Activated naive CD4-positive, alpha-beta T cell treated with anti-CD3 and anti-CD28 coated beads for 36 hours (primary cell): ENCODE measurements around the gene DMBX1. TPM values are rescaled to one million over a fixed set of nuclear protein-coding genes. Genes with fewer than 3 reads are reported as not detected.
A peak's percentile ranks its signal among the peaks of the same experiment; 100 is the strongest.

Experiments used
- CTCF ChIA-PET: fragments of 350-600 bp; sonication (Branson Sonifier 250); formaldehyde crosslinking; loops from one replicate; lab custom pipeline; 2021; ENCODE audit warnings: antibody characterized with exemption; lab: Charles Lee
- DNase-seq: peaks from one replicate; pipeline ENCODE4 v3.0.0-alpha.2; 2020
- H3K27ac Mint-ChIP-seq: one replicate; pipeline ENCODE4 v1.8.0; 2021; ENCODE audit warnings: mild to moderate bottlenecking, mixed read lengths
- H3K27me3 Mint-ChIP-seq: one replicate; pipeline ENCODE4 v1.8.0; 2021; ENCODE audit warnings: low read depth, mixed read lengths
- H3K36me3 Mint-ChIP-seq: one replicate; pipeline ENCODE4 v1.8.0; 2021; ENCODE audit warnings: low read depth, mixed read lengths
- H3K4me1 Mint-ChIP-seq: one replicate; pipeline ENCODE4 v1.8.0; 2021; ENCODE audit warnings: low read depth, mixed read lengths
- H3K4me3 Mint-ChIP-seq: one replicate; pipeline ENCODE4 v1.8.0; 2021; ENCODE audit warnings: mild to moderate bottlenecking, moderate library complexity, mixed read lengths
- H3K9me3 Mint-ChIP-seq: one replicate; pipeline ENCODE4 v1.8.0; 2021; ENCODE audit warnings: mixed read lengths
- intact Hi-C: fragments of 100-400 bp; cut with micrococcal nuclease; formaldehyde crosslinking; loops from one replicate; pipeline ENCODE4 v1.15.1; 2023
- total RNA-seq, 2 experiments: library from RNA; stranded (reverse); gene quantifications; one replicate each; pipeline ENCODE4 v1.2.3, GENCODE V29; 2021

The DMBX1 gene
- total RNA-seq, 2 experiments from 2014 or later: not detected

DNA sequence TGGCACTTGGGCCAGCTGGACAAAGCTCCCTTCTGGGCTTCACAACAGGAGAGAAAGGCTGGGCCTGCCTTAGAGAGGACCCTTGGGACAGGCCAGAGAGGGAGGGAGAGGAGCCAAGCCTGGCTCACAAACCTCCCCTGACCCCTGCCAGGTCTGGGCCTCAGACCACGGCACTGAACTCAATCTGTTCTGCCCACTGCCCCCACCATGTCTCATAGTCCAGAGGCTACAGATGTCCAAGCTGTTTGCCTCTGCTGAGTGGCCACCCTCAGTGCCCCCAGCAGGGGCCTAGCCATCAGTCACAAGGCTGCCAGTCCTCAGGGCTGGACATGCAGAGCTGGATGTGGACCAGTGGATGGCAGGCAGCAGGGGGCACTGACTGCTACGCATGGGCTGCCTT is 13.0 kb upstream of the DMBX1 start:
- Mint-ChIP-seq H3K4me1 (no peaks in the 10 kb centered on the region), H3K9me3 (no peaks in the 10 kb centered on the region), H3K27ac (no peak overlapping the region), H3K27me3 (peaks cover 24% of the 10 kb centered on the region), H3K4me3 (no peak overlapping the region), H3K36me3 (no peaks in the 10 kb centered on the region)
- DNase-seq: no peak
- CTCF ChIA-PET: interaction anchor here (1.1 to 8.4 kb wide), 9 partner anchors 11 to 59 kb away, joined by 3 to 98 read pairs (median 5); a partner anchor contains a TSS
- intact Hi-C loops: loop anchor here (1.0 kb wide), 6 partner anchors 29 to 249 kb away; no protein-coding TSS in a partner anchor

DNA sequence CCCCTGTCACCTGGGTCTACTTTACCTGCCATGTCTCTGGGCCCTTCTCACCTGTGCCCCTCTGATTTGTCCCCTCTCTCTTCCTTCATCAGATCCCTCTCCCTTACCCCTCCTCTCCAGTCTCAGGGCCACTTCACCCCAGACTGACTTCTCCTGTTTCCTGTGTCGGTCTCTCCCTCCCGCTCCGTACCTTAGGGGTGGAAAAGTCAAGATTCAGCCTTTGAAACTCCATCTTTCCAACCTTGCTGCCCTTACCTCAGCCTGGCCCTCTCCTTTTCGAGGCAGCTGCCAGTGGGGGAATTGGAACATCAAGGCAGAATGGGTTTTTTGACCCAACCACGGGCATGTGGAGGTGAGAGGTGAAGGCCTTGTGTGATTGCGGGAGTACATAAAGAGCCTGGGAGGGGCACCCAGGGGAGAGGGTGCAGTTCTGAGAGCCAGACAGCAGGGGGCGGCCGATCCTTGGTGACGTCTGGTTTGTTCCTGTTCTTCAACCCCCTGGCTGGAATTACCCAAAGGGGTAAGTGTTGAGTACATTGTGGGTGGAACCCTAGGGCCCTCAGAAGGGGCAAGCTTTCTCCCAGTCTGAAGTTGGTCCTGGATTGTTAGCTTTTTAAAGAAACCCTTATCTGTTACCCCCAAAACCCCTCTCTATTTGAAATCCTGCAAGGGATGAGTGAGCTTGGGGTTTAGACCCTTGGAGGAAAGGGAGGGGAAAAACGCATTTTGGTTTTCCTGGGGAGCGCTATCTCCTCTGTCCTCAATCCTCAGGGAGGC is 12.3 kb upstream of the DMBX1 start:
- Mint-ChIP-seq H3K9me3 (no peaks in the 10 kb centered on the region), H3K36me3 (no peaks in the 10 kb centered on the region), H3K27me3 (peaks cover 24% of the 10 kb centered on the region), H3K27ac (no peak overlapping the region), H3K4me3 (no peak overlapping the region), H3K4me1 (no peaks in the 10 kb centered on the region)
- intact Hi-C loops: loop anchor here (1.0 kb wide), 6 partner anchors 30 to 248 kb away; no protein-coding TSS in a partner anchor
- DNase-seq: peak; percentile 88
- CTCF ChIA-PET: interaction anchor here (0.7 to 8.4 kb wide), 16 partner anchors 8 to 68 kb away, joined by 3 to 98 read pairs (median 5); a partner anchor contains a TSS

DNA sequence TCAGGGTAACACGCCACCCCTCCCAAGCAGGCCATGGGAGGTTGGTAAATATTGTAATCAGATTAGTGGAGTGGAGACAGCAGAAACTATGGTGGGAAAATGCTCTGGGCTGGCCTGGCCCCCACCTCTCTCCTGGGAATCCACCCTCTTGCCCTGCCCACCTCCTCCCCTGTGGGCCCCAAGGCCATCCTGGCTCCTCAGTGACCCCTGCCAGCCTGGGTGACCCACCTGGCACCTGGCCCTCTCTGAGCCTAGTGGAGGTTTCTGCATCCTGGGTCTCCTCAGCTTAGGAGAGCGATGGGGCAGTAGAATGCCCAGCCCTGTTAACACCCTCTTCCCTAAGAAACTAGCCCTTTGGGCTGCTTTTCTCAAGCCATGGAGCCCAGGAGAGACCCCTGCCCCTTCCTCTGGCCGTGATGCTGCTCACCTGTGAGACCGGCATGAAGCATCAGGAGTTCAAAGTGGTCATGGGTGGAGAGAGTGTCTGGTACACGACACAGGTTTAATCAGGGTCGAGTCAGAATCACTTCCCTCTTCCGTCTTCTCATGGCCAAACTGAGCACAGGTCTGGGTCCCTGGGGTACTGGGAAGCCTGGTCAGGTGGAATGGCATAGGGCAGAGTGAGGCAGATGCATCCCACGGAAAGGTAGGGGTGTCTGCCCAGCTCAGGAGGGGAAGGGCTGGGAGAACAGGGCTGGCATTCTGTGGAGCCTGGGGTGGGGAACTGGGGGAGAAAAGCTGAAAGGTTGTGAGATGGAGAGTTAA is 10.7 kb upstream of the DMBX1 start:
- Mint-ChIP-seq H3K4me1 (no peaks in the 10 kb centered on the region), H3K9me3 (no peaks in the 10 kb centered on the region), H3K27me3 (peaks cover 31% of the 10 kb centered on the region), H3K4me3 (no peak overlapping the region), H3K36me3 (no peaks in the 10 kb centered on the region), H3K27ac (no peak overlapping the region)
- DNase-seq: no peak
- intact Hi-C loops: loop anchor here (2.0 kb wide), 1 partner anchor 72 kb away; no protein-coding TSS in a partner anchor
- CTCF ChIA-PET: interaction anchor here (1.2 to 8.4 kb wide), 6 partner anchors 16 to 54 kb away, joined by 5 to 98 read pairs (median 6); no protein-coding TSS in a partner anchor

DNA sequence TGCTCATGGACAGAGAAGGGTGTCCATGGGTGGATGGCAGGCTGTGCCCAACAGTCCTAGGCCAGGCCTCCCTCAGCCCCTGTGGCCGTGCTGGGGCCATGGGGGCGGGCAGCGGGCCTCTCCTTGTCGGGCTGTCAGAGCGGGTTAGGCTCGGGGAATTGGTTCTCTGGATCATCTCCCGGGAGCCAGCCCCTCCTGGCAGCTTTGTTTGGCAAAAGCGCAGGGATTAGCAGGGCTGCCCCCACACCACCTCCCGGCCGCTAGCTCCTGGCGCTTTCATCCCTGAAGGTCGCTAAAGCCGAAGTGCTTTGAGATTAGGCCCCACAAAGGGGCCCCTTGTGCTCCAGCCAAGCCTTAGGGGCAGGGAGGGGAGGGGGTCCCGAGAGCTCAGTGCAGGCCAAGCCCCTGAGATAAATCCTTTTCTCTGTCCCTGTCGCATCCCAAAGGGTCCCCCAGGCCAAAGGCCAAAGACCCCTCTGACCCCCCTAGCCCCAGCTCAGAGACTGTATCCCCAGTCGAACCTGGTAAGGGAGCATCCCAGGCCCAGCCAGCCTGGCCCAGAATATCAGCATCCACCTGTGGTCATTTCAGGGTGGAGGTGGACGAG is 9.8 kb upstream of the DMBX1 start:
- Mint-ChIP-seq H3K27me3 (peaks cover 33% of the 10 kb centered on the region), H3K4me1 (no peaks in the 10 kb centered on the region), H3K9me3 (no peaks in the 10 kb centered on the region), H3K4me3 (no peak overlapping the region), H3K27ac (no peak overlapping the region), H3K36me3 (no peaks in the 10 kb centered on the region)
- CTCF ChIA-PET: interaction anchor here (0.7 to 8.4 kb wide), 6 partner anchors 10 to 55 kb away, joined by 3 to 98 read pairs (median 4); a partner anchor contains a TSS
- intact Hi-C loops: loop anchor here (2.0 kb wide), 1 partner anchor 73 kb away; no protein-coding TSS in a partner anchor
- no peak for DNase-seq

DNA sequence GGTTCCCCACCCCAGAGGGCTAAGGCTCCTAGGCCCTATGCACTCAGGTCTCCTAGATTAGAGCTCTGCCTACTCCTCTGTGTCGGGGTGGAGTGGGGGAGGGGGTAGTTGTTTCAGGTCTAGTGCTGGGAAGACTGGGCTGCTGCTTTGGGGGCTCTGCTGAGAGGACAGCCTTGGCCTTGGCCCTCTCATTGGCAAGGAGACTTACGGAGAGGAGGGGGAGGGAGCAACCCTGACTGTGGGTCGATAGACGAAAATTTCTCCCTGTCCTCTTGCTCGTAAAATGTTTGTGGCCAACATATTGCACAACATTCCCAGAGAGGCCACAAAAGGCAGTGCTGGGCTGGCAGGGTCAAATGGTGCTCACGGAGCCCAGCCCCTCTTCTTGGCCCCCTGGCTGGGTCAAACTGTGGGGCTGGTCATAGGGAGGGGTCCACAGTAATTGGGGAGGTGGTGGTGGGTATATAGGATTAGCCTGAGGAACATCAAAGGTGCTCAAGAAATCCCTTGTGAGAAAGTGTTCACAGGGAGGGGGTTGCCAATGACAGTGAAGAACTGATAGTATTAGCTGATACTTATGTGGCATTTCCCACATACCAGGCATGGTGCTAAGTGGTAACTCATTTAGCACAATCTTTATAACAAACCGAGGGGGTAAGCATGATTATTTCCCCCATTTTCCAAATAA is 8.5 kb upstream of the DMBX1 start:
- CTCF ChIA-PET: interaction anchor here (0.8 to 8.4 kb wide), 8 partner anchors 34 to 63 kb away, joined by 3 to 98 read pairs (median 4); a partner anchor contains a TSS
- DNase-seq: no peak
- Mint-ChIP-seq H3K36me3 (no peaks in the 10 kb centered on the region), H3K9me3 (no peaks in the 10 kb centered on the region), H3K27ac (no peak overlapping the region), H3K4me3 (no peak overlapping the region), H3K4me1 (no peaks in the 10 kb centered on the region), H3K27me3 (peaks cover 35% of the 10 kb centered on the region)
- intact Hi-C loops: no loop called here

DNA sequence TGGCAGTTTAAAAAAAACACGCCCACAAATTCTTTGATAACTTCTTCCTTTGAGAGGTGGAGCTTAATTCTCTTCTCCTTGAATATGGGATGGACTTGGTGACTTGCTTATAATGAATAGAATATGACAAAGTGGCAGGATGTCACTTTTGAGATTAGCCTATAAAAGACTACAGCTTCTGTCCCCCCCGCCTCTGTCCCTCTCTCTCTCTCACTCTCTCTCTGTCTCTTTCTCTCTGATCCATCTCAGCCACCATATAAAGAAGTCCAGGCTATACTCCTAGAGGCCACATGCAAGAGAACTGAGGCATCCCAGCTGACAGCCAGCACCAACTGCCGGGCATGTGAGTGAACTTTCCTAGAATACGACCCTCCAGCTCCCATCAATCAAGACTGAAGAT is 7.7 kb upstream of the DMBX1 start:
- Mint-ChIP-seq H3K9me3 (no peaks in the 10 kb centered on the region), H3K27me3 (peaks cover 43% of the 10 kb centered on the region), H3K4me3 (no peak overlapping the region), H3K36me3 (no peaks in the 10 kb centered on the region), H3K27ac (no peak overlapping the region), H3K4me1 (no peaks in the 10 kb centered on the region)
- no peak for DNase-seq
- intact Hi-C loops: no loop called here
- CTCF ChIA-PET: interaction anchor here (0.6 to 8.4 kb wide), 6 partner anchors 35 to 96 kb away, joined by 3 to 98 read pairs (median 6); no protein-coding TSS in a partner anchor

DNA sequence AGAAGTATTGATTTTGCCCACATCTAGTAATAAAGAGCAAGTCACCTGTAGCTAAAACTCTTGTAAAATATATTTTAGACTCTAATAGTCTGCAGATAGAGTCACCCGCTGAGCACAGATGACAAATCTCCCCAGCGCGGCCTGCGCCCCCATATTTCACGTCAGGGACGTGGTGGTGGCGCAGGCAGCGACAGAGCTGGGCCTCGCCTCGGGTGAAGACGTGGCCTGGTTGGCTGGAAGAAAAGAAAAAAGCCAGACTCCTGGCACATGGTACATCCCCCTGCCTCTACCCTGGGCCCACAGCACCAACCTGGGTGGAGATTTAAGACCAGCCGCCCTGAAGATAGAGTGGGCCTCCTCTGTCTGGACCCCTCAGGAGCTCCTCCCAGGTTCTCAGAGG is 6.0 kb upstream of the DMBX1 start:
- DNase-seq: no peak
- Mint-ChIP-seq H3K9me3 (no peaks in the 10 kb centered on the region), H3K36me3 (no peaks in the 10 kb centered on the region), H3K4me3 (no peak overlapping the region), H3K27me3 (peaks cover 54% of the 10 kb centered on the region), H3K4me1 (peaks cover 4% of the 10 kb centered on the region), H3K27ac (no peak overlapping the region)
- CTCF ChIA-PET: interaction anchor here (0.9 to 2.3 kb wide), 2 partner anchors 36 to 49 kb away, joined by 3 to 8 read pairs; no protein-coding TSS in a partner anchor
- intact Hi-C loops: no loop called here

DNA sequence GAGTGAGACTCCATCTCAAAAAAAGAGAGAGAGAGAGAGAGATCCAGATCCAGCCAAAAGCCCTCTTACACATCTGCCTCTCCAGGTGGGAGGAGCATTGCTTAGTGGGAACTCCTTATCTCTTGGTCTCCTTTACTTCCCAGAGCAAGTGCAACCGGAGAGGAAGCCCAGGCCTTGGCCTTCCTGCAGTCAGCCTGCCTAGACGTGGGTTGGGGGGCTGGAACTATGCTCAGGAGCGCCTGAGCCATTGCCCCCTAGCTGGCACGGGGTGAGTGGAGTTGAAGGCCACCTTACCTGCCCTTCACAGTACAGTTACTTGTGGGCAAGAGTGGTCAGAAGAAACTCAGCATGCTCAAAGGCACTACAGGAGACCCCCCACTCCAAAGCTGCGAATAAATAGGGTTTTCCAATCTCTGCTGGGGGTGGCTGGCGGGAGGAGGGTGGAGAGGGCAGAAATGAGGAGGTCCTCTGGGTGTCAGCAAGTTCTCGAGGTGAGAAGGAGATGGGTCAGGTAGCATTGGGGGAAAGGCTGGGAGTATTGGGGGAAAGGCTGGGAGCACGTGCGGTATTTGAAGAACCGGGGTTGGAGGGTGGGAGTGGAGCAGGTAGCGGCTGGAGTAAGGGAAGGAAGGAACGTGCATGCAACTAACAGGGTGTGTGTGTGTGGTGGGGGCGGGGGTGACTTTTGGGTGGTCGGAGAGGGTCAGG is 4.7 kb upstream of the DMBX1 start:
- H3K27me3 Mint-ChIP-seq: peaks cover 67% of the 10 kb centered on the region
- H3K27ac Mint-ChIP-seq: no peak overlapping the region
- peaks cover 15% of the 10 kb centered on the region for H3K4me1 Mint-ChIP-seq
- no peak overlapping the region for H3K4me3 Mint-ChIP-seq
- intact Hi-C loops: no loop called here
- no peaks in the 10 kb centered on the region for H3K9me3 Mint-ChIP-seq
- no peak for DNase-seq
- H3K36me3 Mint-ChIP-seq: no peaks in the 10 kb centered on the region
- CTCF ChIA-PET: no interaction called here

DNA sequence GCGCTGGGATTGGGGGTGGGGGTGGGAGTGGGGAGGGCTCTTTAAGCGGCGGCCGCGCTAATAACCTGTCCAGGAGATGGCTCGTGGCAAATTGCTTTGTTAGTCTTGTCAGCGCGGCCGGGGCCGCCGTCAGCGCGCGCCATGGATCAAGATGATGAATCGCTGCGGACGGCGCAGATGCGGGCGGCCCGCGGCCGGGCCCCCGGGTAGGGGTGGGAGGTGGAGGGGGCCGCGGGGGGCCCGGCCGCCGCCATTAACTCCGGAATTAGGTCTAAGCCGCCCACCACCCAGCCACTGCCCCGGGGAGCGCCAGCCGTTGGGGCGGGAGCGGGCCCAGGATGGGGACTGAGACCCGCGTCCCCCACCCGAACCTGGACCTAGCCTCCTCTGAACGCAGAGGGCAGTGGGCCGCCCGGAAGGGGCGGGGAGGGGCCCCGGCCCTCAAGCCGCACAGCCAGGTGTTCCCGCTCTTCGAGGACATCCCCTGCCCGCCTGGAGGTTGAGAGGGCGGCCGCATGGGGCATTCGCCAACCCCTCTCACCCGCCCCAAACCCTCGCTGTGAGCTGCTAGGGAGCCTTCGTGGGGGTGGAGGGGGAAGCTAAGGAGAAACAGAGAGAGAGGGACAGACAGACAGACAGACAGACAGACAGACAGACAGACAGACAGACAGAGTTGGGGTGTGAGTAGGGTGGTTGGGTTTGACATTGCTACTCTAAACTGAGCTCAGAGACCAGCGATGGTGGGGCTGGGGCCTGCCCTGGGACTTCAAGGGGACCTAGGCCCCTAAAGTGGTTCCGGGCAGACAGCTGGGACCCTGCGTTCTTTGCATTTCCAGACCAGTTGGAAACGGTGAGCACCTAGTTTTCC is 3.8 kb upstream of the DMBX1 start:
- intact Hi-C loops: no loop called here

DNA sequence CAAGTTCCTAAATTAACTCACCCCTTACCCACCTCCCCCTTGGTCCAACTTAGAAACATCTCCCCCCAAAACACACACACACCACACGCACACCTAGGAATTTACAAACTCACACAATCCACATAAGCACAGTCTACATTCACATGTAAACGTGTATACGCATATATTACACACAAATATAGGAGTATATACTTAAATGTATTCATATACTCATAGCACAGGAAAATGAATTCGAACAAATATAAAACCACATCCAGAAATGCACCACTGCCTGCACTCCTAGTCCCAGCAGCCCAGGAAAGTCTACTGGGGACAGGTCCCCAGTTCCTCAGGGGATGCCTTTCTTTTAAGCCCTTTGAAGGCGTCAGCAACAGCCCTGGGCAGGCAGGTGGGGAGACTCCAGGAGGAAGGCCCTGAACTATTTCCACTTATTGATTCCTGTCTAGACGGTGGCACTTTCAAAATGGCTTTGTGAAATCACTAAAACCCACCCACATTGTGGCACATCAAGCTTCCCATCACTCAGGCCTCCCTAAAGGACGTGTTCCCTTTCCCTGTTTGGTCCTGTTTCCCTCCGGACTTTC is 3.1 kb upstream of the DMBX1 start:
- no peak for DNase-seq
- Mint-ChIP-seq H3K4me1 (peaks cover 18% of the 10 kb centered on the region), H3K9me3 (no peaks in the 10 kb centered on the region), H3K27me3 (peaks cover 71% of the 10 kb centered on the region), H3K4me3 (no peak overlapping the region), H3K36me3 (no peaks in the 10 kb centered on the region), H3K27ac (no peak overlapping the region)
- intact Hi-C loops: no loop called here
- CTCF ChIA-PET: interaction anchor here (0.9 to 3.0 kb wide), 4 partner anchors 9 to 44 kb away, joined by 4 to 14 read pairs (median 8); no protein-coding TSS in a partner anchor

More for the DNA sequence above, 3.8 kb upstream of the DMBX1 start:
- H3K27me3 Mint-ChIP-seq: peaks cover 69% of the 10 kb centered on the region
- H3K4me3 Mint-ChIP-seq: no peak overlapping the region
- DNase-seq: no peak
- peaks cover 18% of the 10 kb centered on the region for H3K4me1 Mint-ChIP-seq
- no peaks in the 10 kb centered on the region for H3K9me3 Mint-ChIP-seq
- H3K27ac Mint-ChIP-seq: no peak overlapping the region
- CTCF ChIA-PET: interaction anchor here (0.8 to 3.0 kb wide), 4 partner anchors 8 to 44 kb away, joined by 3 to 14 read pairs (median 8); no protein-coding TSS in a partner anchor
- H3K36me3 Mint-ChIP-seq: no peaks in the 10 kb centered on the region
